K562 (cell line): ENCODE data around the gene TUT7.

Experiments used
- NCOA6 ChIP-seq: fragments of 450-650 bp; IDR thresholded peaks from 2 replicates; pipeline ENCODE4 v1.6.1; 2017; ENCODE audit warnings: mild to moderate bottlenecking
- PHF8 ChIP-seq: fragments of 200-600 bp; sonication (generic); IDR thresholded peaks from 2 replicates; pipeline ENCODE4 v1.6.1; 2012; ENCODE audit warnings: mixed run types, mild to moderate bottlenecking, inconsistent platforms, low read length, moderate library complexity, borderline replicate concordance
- POLR2A ChIP-seq: fragments of 450-650 bp; conservative IDR thresholded peaks from 2 replicates; pipeline ENCODE4 v1.6.1; 2016
- RAD21 ChIP-seq, 2 experiments: fragments of 250-450 bp in 1 of 2; fragments of 450-650 bp in 1 of 2; sonication (Bioruptor Pico) in 1 of 2; formaldehyde crosslinking in 1 of 2; IDR thresholded peaks in 1 of 2; conservative IDR thresholded peaks in 1 of 2; 2 replicates each; pipeline versions ENCODE4 v1.4.0 to v1.8.0; 2020 to 2022; ENCODE audit warnings: mild to moderate bottlenecking in 2 of 2, moderate library complexity in 1 of 2
- RBM39 ChIP-seq: fragments of 200-400 bp; formaldehyde crosslinking; optimal IDR thresholded peaks from 2 replicates; pipeline ENCODE3; 2018; ENCODE audit warnings: low read depth, low read length
- SPI1 ChIP-seq: IDR thresholded peaks from 2 replicates; pipeline ENCODE4 v1.6.1; 2011; ENCODE audit warnings: low read depth, low read length, control low read depth, borderline replicate concordance
- TAF7 ChIP-seq: fragments of 450-650 bp; IDR thresholded peaks from 2 replicates; pipeline ENCODE4 v1.6.1; 2016; ENCODE audit warnings: missing genetic modification characterization, missing compliant biosample characterization
- ZFX ChIP-seq: sonication (generic); formaldehyde crosslinking; IDR thresholded peaks from 2 replicates; pipeline ENCODE4 v1.8.0; 2022; ENCODE audit warnings: mild to moderate bottlenecking, missing genetic modification reagents, moderate library complexity
- ZNF780A ChIP-seq: fragments of 250-450 bp; sonication (Bioruptor Pico); IDR thresholded peaks from 2 replicates; pipeline ENCODE4 v1.5.0; 2021; ENCODE audit warnings: mild to moderate bottlenecking
- TF ChIP-seq, protein P1 (sequence below), 3 experiments: IDR thresholded peaks in 2 of 3; conservative IDR thresholded peaks in 1 of 3; 2 replicates each; pipeline ENCODE4 v1.5.1; 2011 to 2012; ENCODE audit warnings: low read length in 3 of 3, mild to moderate bottlenecking in 3 of 3, control low read depth in 2 of 3, improper control_type of control experiment in 1 of 3, inconsistent platforms in 1 of 3, low read depth in 1 of 3, mixed read lengths in 1 of 3, moderate library complexity in 1 of 3; ENCODE audit not compliant: insufficient read depth in 2 of 3
- TF ChIP-seq, protein P2 (sequence below): fragments of 450-650 bp; IDR thresholded peaks from 2 replicates; pipeline ENCODE4 v1.6.1; 2016; ENCODE audit warnings: antibody characterized with exemption
- TF ChIP-seq, protein P3 (sequence below): fragments of 250-450 bp; sonication (Bioruptor Pico); IDR thresholded peaks from 2 replicates; pipeline ENCODE4 v1.8.0; 2021; ENCODE audit warnings: borderline replicate concordance, mild to moderate bottlenecking, moderate library complexity; ENCODE audit not compliant: poor library complexity, severe bottlenecking
- TF ChIP-seq, protein P4 (sequence below): fragments of 450-650 bp; IDR thresholded peaks from 2 replicates; pipeline ENCODE4 v1.6.1; 2016; ENCODE audit warnings: low read depth
- TF ChIP-seq, protein P5 (sequence below), 3 experiments: fragments of 200-800 bp in 1 of 3; sonication (Bioruptor generic) in 1 of 3; sonication (generic) in 1 of 3; formaldehyde crosslinking in 1 of 3; IDR thresholded peaks; 2 replicates each; pipeline versions ENCODE4 v1.6.1 to v1.8.0; 2016 to 2022; ENCODE audit warnings: mild to moderate bottlenecking in 2 of 3, missing compliant biosample characterization in 2 of 3, missing genetic modification characterization in 2 of 3, missing genetic modification reagents in 1 of 3

DNA sequence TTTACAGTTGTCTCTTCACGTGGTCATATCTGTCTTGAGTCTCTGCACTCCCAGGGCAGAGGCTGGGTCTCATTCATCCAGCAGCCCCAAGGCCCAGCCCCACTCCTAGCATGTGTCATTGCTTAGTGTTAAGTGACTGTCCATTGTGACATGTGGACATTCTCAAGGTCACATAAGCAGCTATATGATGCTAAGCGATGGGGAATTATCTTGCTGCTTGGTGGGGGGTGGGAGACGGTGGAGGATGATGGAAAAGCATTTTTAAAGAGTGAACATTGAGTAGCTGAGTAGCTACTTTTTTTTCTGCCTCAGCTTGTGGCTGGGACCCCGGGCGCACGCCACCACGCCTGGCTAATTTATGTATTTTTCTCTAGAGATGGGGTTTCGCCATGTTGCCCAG lies 94.7 kb downstream of the TUT7 start, which contains the start of gene C9orf153:
- TF ChIP-seq, protein P1, sequence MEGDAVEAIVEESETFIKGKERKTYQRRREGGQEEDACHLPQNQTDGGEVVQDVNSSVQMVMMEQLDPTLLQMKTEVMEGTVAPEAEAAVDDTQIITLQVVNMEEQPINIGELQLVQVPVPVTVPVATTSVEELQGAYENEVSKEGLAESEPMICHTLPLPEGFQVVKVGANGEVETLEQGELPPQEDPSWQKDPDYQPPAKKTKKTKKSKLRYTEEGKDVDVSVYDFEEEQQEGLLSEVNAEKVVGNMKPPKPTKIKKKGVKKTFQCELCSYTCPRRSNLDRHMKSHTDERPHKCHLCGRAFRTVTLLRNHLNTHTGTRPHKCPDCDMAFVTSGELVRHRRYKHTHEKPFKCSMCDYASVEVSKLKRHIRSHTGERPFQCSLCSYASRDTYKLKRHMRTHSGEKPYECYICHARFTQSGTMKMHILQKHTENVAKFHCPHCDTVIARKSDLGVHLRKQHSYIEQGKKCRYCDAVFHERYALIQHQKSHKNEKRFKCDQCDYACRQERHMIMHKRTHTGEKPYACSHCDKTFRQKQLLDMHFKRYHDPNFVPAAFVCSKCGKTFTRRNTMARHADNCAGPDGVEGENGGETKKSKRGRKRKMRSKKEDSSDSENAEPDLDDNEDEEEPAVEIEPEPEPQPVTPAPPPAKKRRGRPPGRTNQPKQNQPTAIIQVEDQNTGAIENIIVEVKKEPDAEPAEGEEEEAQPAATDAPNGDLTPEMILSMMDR (IDR thresholded peaks at IDR 0.05 in 2 of 3, conservative IDR thresholded peaks at IDR 0.05 in 1 of 3; ENCODE audit: insufficient read depth in 2 of 3, low read depth in 1 of 3, low read length in 3 of 3) = no peak
- TF ChIP-seq TAF7 (tag) (no peak), POLR2A (no peak), ZFX (CRISPR knock-in tag) (no peak), PHF8 (no peak), SPI1 (no peak), RAD21 (CRISPR knock-in tag; conservative IDR thresholded peaks at IDR 0.05 in 1 of 2, IDR thresholded peaks at IDR 0.05 in 1 of 2) (no peak), ZNF780A (CRISPR knock-in tag) (no peak), NCOA6 (no peak), RBM39 (no peak)
- TF ChIP-seq, protein P2, sequence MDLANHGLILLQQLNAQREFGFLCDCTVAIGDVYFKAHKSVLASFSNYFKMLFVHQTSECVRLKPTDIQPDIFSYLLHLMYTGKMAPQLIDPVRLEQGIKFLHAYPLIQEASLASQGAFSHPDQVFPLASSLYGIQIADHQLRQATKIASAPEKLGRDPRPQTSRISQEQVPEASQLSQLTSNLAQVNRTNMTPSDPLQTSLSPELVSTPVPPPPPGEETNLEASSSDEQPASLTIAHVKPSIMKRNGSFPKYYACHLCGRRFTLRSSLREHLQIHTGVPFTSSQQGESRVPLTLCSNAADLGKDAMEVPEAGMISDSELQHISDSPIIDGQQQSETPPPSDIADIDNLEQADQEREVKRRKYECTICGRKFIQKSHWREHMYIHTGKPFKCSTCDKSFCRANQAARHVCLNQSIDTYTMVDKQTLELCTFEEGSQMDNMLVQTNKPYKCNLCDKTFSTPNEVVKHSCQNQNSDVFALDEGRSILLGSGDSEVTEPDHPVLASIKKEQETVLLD = no peak
- TF ChIP-seq, protein P3, sequence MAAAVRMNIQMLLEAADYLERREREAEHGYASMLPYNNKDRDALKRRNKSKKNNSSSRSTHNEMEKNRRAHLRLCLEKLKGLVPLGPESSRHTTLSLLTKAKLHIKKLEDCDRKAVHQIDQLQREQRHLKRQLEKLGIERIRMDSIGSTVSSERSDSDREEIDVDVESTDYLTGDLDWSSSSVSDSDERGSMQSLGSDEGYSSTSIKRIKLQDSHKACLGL (CRISPR knock-in tag) = no peak
- TF ChIP-seq, protein P4, sequence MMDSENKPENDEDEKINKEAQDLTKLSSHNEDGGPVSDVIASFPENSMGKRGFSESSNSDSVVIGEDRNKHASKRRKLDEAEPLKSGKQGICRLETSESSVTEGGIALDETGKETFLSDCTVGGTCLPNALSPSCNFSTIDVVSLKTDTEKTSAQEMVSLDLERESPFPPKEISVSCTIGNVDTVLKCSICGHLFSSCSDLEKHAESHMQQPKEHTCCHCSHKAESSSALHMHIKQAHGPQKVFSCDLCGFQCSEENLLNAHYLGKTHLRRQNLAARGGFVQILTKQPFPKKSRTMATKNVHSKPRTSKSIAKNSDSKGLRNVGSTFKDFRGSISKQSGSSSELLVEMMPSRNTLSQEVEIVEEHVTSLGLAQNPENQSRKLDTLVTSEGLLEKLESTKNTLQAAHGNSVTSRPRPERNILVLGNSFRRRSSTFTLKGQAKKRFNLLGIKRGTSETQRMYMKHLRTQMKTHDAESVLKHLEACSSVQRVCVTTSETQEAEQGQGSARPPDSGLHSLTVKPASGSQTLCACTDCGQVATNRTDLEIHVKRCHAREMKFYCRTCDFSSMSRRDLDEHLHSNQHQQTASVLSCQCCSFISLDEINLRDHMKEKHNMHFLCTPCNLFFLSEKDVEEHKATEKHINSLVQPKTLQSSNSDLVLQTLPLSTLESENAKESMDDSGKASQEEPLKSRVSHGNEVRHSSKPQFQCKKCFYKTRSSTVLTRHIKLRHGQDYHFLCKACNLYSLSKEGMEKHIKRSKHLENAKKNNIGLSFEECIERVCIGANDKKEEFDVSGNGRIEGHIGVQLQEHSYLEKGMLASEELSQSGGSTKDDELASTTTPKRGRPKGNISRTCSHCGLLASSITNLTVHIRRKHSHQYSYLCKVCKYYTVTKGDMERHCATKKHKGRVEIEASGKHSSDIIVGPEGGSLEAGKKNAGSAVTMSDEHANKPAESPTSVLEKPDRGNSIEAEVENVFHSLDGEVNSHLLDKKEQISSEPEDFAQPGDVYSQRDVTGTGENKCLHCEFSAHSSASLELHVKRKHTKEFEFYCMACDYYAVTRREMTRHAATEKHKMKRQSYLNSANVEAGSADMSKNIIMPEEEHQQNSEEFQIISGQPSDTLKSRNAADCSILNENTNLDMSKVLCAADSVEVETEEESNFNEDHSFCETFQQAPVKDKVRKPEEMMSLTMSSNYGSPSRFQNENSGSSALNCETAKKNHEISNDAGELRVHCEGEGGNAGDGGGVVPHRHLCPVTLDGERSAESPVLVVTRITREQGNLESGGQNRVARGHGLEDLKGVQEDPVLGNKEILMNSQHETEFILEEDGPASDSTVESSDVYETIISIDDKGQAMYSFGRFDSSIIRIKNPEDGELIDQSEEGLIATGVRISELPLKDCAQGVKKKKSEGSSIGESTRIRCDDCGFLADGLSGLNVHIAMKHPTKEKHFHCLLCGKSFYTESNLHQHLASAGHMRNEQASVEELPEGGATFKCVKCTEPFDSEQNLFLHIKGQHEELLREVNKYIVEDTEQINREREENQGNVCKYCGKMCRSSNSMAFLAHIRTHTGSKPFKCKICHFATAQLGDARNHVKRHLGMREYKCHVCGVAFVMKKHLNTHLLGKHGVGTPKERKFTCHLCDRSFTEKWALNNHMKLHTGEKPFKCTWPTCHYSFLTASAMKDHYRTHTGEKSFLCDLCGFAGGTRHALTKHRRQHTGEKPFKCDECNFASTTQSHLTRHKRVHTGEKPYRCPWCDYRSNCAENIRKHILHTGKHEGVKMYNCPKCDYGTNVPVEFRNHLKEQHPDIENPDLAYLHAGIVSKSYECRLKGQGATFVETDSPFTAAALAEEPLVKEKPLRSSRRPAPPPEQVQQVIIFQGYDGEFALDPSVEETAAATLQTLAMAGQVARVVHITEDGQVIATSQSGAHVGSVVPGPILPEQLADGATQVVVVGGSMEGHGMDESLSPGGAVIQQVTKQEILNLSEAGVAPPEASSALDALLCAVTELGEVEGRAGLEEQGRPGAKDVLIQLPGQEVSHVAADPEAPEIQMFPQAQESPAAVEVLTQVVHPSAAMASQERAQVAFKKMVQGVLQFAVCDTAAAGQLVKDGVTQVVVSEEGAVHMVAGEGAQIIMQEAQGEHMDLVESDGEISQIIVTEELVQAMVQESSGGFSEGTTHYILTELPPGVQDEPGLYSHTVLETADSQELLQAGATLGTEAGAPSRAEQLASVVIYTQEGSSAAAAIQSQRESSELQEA = no peak
- TF ChIP-seq, protein P5, sequence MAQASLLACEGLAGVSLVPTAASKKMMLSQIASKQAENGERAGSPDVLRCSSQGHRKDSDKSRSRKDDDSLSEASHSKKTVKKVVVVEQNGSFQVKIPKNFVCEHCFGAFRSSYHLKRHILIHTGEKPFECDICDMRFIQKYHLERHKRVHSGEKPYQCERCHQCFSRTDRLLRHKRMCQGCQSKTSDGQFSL (CRISPR knock-in tag; IDR thresholded peaks at IDR 0.05) = no peak
- TF ChIP-seq, protein P5 (tag; IDR thresholded peaks at IDR 0.05) = no peak
